HG03457 (cell line): ENCODE results near the gene NUP50.

Experiments used
- ATAC-seq: cut with Tn5 transposase; IDR thresholded peaks from one replicate; pipeline ENCODE4 v1.9.1; 2021; ENCODE audit warnings: moderate number of reproducible peaks; ENCODE audit not compliant: unreplicated experiment

NUP50 gene

DNA sequence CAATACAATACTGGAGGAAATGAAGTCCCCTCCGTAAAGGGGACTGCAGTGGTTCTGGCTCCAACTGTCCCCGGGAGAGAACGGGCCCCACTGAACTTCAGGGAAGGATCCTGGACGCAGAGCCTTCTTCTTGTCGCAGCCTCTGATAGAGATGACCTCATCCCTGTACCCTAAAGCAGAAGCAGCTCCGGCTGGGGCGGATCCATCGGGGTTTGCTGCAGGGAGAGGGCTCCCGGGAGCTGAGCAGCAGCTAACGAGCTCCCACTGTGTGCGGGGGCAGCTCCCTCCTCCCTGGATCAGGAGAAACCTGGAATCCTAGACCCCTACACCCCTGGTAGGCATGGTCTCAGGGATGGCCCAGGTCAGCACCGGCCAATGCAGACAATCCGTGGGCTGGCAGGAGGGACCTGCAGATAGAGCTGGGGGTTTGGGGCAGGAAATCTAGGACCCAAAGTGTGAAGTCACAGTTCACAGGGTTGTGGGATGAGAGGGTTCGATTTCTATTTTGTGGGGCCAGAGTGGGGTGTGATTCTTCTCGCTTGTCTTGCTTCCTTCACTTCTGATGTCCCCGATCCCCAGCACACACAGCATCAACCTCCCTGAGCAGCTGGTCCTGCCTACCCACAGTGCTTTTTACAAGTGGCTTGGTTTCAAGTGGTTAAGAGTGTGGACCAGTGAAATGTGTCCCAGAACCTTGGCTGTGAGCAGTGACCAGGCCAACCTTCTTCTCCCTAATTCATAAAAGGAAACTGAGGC is 64.1 kb downstream of the NUP50 start:
- no peak for ATAC-seq

DNA sequence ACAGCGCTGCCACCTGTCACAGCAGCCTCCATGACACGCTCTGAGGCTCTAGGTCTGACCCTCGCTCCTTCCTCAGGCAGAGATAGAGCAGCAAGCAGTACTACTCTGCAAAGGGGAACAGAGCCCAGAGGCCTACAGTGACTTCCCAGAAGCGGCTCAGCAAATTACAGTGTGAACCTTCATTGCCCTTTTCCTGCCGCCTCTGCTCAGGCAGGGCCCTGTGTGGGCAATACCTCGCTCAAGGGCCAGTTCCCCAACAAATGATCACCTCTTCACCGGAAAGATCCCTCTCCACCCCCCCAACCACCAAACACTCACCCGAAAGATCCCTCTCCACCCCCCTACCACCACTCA is 64.7 kb downstream of the NUP50 start:
- no peak for ATAC-seq

GRCh38 chr22:45229181-45229580 is 65.5 kb downstream of the NUP50 start:
- ATAC-seq, result no peak

GRCh38 chr22:45230026-45230721 is 66.4 kb downstream of the NUP50 start:
- no peak for ATAC-seq

DNA sequence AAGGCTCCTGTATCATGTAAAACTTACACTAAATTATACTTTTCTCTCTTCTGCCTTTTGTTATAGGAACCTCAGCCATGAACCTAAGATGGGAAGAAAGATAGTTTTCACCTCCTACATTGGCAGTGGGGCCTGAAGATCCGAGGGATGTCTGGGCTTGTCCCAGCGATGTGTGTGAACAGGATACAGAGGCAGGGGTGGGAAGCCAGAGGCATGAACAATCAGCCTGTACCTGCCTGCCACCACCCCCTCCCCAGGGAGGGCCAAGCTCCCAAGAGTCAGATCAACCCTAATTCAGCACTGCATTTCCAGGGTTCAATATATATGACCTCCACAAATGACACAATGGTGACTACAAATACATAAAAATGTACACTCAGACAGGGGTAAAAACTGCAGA is 67.6 kb downstream of the NUP50 start:
- no peak for ATAC-seq

GRCh38 chr22:45233386-45233785 is 69.7 kb downstream of the NUP50 start:
- no peak for ATAC-seq

DNA sequence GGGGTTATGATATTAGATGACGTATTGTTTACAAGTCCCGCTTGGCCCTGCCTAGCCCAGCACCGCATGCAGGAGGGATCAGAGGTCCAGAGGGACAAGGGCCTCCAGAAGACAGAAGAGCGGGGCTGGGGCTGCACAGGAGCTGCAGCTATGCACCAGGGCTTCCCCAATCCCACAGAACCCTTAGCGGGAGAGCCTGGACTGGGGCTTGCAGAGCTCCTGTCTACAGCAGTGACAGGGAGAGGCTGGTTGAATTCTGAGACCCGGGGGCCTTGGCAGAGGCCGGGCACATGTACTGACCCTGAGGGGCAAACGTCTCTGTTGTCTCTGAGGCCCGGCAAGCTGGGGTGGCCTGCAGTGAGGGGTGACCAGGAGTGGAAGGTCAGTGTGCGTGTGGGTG is 70.1 kb downstream of the NUP50 start:
- no peak for ATAC-seq

DNA sequence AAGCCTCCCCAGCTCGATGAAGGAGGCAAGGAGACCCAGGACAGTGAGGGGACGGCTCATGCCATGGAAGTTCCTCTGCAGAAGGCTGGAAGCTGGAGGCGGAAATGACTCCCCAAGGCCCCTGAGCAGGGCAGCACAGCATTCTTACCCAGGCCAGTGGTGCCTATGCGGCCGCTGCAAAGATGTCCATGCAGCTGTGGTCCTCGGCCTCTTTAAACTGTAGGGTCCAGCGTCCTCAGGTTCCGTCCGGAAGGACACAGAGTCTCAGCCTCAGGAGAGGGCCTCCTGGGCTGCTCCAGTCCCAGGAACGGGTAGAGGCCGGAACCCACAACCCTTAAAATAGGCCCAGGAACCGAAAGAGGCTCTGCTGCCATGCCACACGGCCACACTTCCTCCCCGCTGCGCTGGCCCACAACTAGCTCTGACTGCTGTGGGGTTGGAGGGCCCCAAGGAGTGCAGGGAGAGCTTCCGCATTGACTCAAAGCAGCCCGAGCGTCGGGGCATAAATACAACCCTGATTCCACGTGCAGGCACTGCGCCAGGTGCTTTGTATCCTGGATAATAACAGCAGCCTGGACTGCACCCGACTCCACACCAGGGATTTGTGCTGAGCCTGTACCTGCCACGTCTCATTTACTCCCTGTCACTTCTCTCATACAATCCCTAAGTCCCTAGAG is 71.5 kb downstream of the NUP50 start:
- no peak for ATAC-seq

DNA sequence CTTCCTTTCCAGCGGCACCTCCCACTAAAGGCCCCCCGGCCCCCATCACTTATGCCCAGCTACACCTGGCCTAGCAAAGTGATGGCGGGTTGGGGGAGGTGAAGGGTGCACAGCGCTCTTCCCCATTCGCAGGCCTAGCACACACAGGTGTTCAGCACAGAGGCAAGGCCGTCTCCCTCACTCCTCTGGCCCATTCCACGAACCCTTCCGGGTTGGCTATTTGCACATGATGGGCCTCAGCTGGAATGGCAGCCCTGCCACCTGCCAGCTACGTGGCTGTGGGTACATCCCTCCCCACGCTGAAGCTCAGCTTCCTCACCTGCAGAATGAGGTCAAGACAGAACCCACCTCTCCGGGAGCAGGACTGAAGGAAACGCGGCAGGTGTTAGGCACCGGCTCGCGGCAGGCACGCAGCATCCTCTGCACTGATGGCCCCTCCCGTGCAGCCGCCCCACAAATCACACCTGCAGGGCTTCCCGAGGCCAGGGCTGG is 72.2 kb downstream of the NUP50 start:
- no peak for ATAC-seq

DNA sequence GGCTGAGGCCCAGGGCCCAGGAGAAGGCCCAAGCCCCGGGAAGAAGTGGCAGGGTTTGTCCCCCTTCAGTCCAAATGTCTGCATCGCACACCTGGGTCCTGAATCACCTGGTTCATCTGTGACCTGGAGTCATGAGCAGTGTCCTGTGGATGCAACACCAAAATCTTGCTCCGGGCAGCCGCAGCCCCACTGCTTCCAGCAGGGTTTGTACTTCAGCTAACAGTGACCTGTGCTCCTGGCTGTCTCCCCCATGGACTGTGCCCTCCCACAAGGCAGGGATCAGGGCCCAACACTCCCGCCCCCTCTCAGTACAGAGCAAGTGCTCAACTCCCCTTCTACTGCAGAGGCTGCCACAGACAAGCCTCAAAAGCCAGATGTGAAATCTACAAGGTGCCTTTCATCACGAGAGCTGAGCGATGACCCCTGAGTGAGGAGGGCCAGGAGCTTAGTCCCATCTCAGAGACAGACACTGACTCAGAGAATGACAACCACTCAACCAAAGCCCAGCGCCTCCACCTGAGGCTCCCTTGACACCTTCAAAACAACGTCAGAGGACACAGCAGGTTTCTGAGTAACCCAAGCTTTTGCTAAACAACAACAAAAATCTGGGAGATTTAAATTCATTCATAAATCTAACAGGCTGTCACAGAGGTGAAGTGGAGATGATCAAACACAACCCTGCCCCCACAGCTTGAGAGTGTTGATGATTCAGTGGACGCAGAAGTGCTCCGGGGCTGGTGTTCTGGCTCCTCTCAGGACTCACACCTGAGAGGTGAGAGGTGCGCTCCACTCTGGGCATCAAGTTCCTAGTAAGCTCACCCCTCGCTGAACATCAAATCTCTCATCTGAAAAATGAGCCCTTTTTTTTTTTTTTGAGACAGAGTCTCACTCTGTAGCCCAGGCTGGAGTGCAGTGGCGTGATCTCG is 73.6 kb downstream of the NUP50 start:
- ATAC-seq, result no peak
